Gastrocnemius medialis (tissue), 4 donors: ENCODE measurements around the gene UNC45B. TPM values are rescaled to one million over a fixed set of nuclear protein-coding genes. Genes with fewer than 3 reads are reported as not detected.

Source experiments
- ATAC-seq, 2 donors: fragments of 150-250 bp; one replicate each; pipeline ENCODE4 v1.9.1; 2016
- DNase-seq, 2 donors: peaks; one replicate each; pipeline ENCODE4 v3.0.0-alpha.2; 2019
- H3K27ac ChIP-seq, 4 donors: fragments of 200-600 bp; sonication (generic); 1 replicate in 1 of 4; 2 replicates in 3 of 4; pipeline ENCODE4 v1.5.1; 2016 to 2018; ENCODE audit warnings: mild to moderate bottlenecking in 2 of 4, moderate library complexity in 1 of 4
- H3K27me3 ChIP-seq, 3 donors: fragments of 200-600 bp; sonication (generic) in 2 of 3; 1 replicate in 1 of 3; 2 replicates in 2 of 3; pipeline versions ENCODE4 v1.5.1 to v1.6.0; 2016 to 2019; ENCODE audit warnings: mild to moderate bottlenecking in 1 of 3, moderate library complexity in 1 of 3
- H3K36me3 ChIP-seq, 2 donors: fragments of 200-600 bp; sonication (generic) in 1 of 2; one replicate each; pipeline ENCODE4 v1.5.1; 2017 to 2018
- H3K4me1 ChIP-seq, 2 donors: fragments of 200-600 bp; sonication (generic) in 1 of 2; one replicate each; pipeline ENCODE4 v1.5.1; 2016 to 2017; ENCODE audit warnings: mild to moderate bottlenecking in 2 of 2
- H3K4me3 ChIP-seq, 4 donors: fragments of 200-600 bp; sonication (generic) in 3 of 4; 1 replicate in 1 of 4; 2 replicates in 3 of 4; pipeline ENCODE4 v1.5.1; 2016 to 2019; ENCODE audit warnings: mild to moderate bottlenecking in 2 of 4
- H3K9me3 ChIP-seq, 3 donors: fragments of 200-600 bp; sonication (generic) in 2 of 3; 1 replicate in 1 of 3; 2 replicates in 2 of 3; pipeline ENCODE4 v1.5.1; 2016 to 2019
- POLR2A ChIP-seq, 2 donors: fragments of 450-650 bp; IDR thresholded peaks; one replicate each; pipeline ENCODE4 v1.6.1; 2017; ENCODE audit warnings: antibody characterized with exemption in 2 of 2, mild to moderate bottlenecking in 2 of 2, moderate library complexity in 2 of 2
- in situ Hi-C, 4 donors: fragments of 200-750 bp; cut with MboI; loops; one replicate each; pipeline versions ENCODE4 v1.15.0 to v1.8.0; 2017; ENCODE audit warnings: low sequenced_read_pairs in 4 of 4
- intact Hi-C: fragments of 100-400 bp; cut with DNase I; formaldehyde crosslinking; loops from one replicate; pipeline ENCODE4 v1.15.1; 2023; ENCODE audit warnings: low total_unique reads
- total RNA-seq, 4 donors: library from RNA; depleted of rRNA; stranded (reverse); fragments of >200 nt; gene quantifications; one replicate each; pipeline versions ENCODE4 v1.1.0 to v1.2.3, GENCODE V29; 2016
- TF ChIP-seq, protein P1 (sequence below), 5 experiments: fragments of 450-650 bp in 3 of 5; fragments of 200-600 bp in 2 of 5; sonication (generic) in 2 of 5; IDR thresholded peaks in 4 of 5; conservative IDR thresholded peaks in 1 of 5; 1 replicate in 4 of 5; 2 replicates in 1 of 5; pipeline ENCODE4 v1.5.1; 2016 to 2019; ENCODE audit warnings: antibody characterized with exemption in 5 of 5, mild to moderate bottlenecking in 3 of 5, moderate library complexity in 3 of 5

The UNC45B gene
- total RNA-seq, 4 donors from 2014 or later = 73.7 to 150 (median 105) TPM

DNA sequence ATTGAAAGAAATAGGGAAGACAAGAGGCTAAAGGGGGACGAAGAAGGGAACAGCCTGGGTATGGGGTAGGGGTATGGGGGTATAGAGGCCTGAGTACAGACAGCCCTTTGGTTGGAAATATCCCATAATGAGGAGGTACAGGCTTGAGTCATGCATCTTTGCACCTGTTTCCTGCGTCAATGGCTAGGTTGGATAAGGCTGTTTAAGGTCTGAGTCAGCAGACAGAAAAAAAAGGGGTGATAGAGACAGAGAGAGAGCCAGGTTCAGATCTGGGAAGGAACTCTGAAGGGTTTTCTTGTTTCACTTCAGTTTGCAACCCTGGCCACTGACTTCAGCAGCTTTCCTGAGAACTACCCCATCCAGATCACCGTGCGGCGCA lies 17.7 kb upstream of the UNC45B start:
- TF ChIP-seq, protein P1, sequence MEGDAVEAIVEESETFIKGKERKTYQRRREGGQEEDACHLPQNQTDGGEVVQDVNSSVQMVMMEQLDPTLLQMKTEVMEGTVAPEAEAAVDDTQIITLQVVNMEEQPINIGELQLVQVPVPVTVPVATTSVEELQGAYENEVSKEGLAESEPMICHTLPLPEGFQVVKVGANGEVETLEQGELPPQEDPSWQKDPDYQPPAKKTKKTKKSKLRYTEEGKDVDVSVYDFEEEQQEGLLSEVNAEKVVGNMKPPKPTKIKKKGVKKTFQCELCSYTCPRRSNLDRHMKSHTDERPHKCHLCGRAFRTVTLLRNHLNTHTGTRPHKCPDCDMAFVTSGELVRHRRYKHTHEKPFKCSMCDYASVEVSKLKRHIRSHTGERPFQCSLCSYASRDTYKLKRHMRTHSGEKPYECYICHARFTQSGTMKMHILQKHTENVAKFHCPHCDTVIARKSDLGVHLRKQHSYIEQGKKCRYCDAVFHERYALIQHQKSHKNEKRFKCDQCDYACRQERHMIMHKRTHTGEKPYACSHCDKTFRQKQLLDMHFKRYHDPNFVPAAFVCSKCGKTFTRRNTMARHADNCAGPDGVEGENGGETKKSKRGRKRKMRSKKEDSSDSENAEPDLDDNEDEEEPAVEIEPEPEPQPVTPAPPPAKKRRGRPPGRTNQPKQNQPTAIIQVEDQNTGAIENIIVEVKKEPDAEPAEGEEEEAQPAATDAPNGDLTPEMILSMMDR (IDR thresholded peaks at IDR 0.05 in 4 of 5, conservative IDR thresholded peaks at IDR 0.05 in 1 of 5) = no peak
- no peak for TF ChIP-seq POLR2A (IDR thresholded peaks at IDR 0.05)
- intact Hi-C loops (no loop called here), in situ Hi-C loops (loop anchor here in 3 of 4 donors (10.0 kb wide), 3 partner anchors 585 to 705 kb away; no protein-coding TSS in a partner anchor)
- H3K4me1 ChIP-seq = no peaks in the 10 kb centered on the region
- ATAC-seq (no peak), DNase-seq (no peak)
- H3K36me3 ChIP-seq = peaks cover 0 to 36% of the 10 kb centered on the region in 2 donors
- no peak overlapping the region for H3K4me3 ChIP-seq
- H3K27me3 ChIP-seq = no peaks in the 10 kb centered on the region
- no peaks in the 10 kb centered on the region for H3K9me3 ChIP-seq
- no peak overlapping the region for H3K27ac ChIP-seq

DNA sequence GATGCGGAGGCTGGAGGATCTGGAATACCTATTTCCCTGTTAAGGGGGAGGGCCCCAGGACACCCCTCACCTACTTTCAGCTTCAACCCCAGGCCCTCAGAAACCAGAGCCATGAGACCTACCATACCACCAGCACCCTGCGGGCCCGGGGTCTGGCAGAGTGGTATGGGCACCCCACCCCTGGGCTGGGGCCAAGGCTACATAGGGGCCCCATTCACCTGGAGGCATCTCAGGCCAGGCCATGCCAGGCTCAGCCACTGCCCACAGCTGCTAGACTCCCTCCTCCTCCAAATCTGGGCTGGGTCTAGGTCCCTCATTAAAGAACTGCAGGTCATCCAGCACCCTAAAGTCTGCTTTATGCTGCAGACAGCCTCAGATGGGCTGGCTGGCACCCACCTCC lies 17.2 kb upstream of the UNC45B start:
- Histone ChIP-seq H3K27ac (no peak overlapping the region), H3K36me3 (peaks cover 0 to 40% of the 10 kb centered on the region in 2 donors), H3K4me3 (no peak overlapping the region), H3K9me3 (no peaks in the 10 kb centered on the region), H3K4me1 (no peaks in the 10 kb centered on the region), H3K27me3 (no peaks in the 10 kb centered on the region)
- no peak for TF ChIP-seq POLR2A (IDR thresholded peaks at IDR 0.05)
- TF ChIP-seq, protein P1 (IDR thresholded peaks at IDR 0.05 in 4 of 5, conservative IDR thresholded peaks at IDR 0.05 in 1 of 5) = no peak
- no peak for DNase-seq
- intact Hi-C loops = no loop called here
- in situ Hi-C loops = no loop called here
- ATAC-seq = no peak

DNA sequence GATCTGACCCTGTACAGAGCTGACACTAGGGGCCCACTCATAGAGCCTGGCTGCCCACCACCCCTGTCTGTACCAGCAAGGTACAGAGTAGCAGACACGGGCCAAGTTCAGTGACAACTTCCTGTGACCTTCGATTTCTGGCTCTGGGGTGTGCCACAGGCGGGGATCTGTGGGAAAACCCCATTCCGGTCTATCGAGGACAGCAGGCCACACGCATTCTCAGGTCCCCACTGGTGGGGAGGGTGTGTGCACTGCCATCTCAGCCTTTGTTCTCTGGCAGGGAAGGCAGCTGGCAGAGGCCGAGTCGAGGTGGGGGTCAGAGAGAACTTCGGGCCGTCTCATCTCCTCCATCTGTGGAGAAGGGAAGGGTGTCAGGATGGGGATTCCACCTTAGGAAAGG lies 15.5 kb upstream of the UNC45B start:
- no peak overlapping the region for H3K27ac ChIP-seq
- H3K27me3 ChIP-seq = no peaks in the 10 kb centered on the region
- H3K9me3 ChIP-seq = no peaks in the 10 kb centered on the region
- TF ChIP-seq, protein P1 (IDR thresholded peaks at IDR 0.05 in 4 of 5, conservative IDR thresholded peaks at IDR 0.05 in 1 of 5) = no peak
- no peak for TF ChIP-seq POLR2A (IDR thresholded peaks at IDR 0.05)
- ATAC-seq = no peak
- in situ Hi-C loops (no loop called here), intact Hi-C loops (no loop called here)
- no peaks in the 10 kb centered on the region for H3K4me1 ChIP-seq
- H3K4me3 ChIP-seq = no peak overlapping the region
- peaks cover 0 to 57% of the 10 kb centered on the region in 2 donors for H3K36me3 ChIP-seq
- no peak for DNase-seq

DNA sequence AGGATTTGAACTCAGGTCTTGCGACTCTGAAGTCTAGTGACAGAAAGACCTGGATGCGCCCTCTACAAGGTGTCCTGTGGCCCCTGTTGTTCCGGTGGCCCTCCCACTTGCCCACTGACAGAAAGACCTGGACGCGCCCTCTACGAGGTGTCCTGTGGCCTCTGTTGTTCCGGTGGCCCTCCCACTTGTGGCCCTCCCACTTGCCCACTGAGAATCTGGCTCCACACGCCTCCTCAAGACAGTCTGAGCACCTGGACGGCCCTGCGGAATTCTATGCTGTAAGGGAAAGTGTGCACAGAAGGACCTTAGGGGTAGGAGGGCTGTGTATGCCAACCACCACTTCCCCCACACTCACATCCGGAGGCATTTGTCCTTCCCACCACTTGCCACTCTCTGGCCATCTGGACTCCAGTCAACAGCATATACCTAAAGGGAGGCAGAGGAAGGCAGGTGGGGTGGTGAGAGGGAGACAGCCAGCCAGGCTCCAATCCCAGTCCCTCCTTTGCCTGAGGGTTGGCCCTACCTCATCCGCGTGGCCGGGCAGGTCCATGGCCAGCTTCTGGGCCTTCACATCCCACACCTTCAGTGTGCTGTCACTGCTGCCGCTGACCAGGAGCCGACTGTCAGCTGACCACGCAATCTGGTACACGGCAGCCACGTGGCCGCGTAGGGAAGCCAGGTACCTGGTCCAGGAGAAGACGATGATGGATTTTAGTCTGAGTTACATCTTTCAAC lies 14.6 kb upstream of the UNC45B start:
- DNase-seq = no peak
- intact Hi-C loops = no loop called here
- H3K9me3 ChIP-seq = no peaks in the 10 kb centered on the region
- H3K36me3 ChIP-seq = peaks cover 0 to 66% of the 10 kb centered on the region in 2 donors
- ATAC-seq = no peak
- no peaks in the 10 kb centered on the region for H3K4me1 ChIP-seq
- TF ChIP-seq, protein P1 (IDR thresholded peaks at IDR 0.05 in 4 of 5, conservative IDR thresholded peaks at IDR 0.05 in 1 of 5) = no peak
- no peak for TF ChIP-seq POLR2A (IDR thresholded peaks at IDR 0.05)
- in situ Hi-C loops = no loop called here
- H3K4me3 ChIP-seq = no peak overlapping the region
- H3K27me3 ChIP-seq = no peaks in the 10 kb centered on the region
- H3K27ac ChIP-seq = no peak overlapping the region
